H1 (cell line): ENCODE results near the gene NR3C1.

Experiments used
- EP300 ChIP-seq, 2 experiments: IDR thresholded peaks; 1 replicate in 1 of 2; 2 replicates in 1 of 2; pipeline ENCODE4 v1.6.1; 2011 to 2012; ENCODE audit warnings: low read depth in 2 of 2, low read length in 2 of 2, mild to moderate bottlenecking in 2 of 2, borderline replicate concordance in 1 of 2, inconsistent platforms in 1 of 2, moderate library complexity in 1 of 2
- GABPA ChIP-seq: IDR thresholded peaks from 2 replicates; pipeline ENCODE4 v1.6.1; 2011; ENCODE audit warnings: mild to moderate bottlenecking, low read length, moderate library complexity, borderline replicate concordance; ENCODE audit not compliant: insufficient read depth
- KDM1A ChIP-seq: fragments of 200-600, 300-600 bp; sonication (generic); IDR thresholded peaks from 2 replicates; pipeline ENCODE4 v1.7.1; 2016; ENCODE audit warnings: mild to moderate bottlenecking, low read length, borderline replicate concordance
- ZNF274 ChIP-seq: IDR thresholded peaks from 2 replicates; pipeline ENCODE4 v1.7.0; 2012; ENCODE audit warnings: low read length, borderline replicate concordance; ENCODE audit errors: extremely low read depth
- TF ChIP-seq, protein P1 (sequence below): IDR thresholded peaks from 2 replicates; pipeline ENCODE4 v1.6.1; 2011; ENCODE audit warnings: low read length, improper control_type of control experiment
- TF ChIP-seq, protein P2 (sequence below), 3 experiments: IDR thresholded peaks; 1 replicate in 2 of 3; 2 replicates in 1 of 3; pipeline versions ENCODE4 v1.5.1 to v1.6.1; 2011; ENCODE audit warnings: low read length in 3 of 3, mild to moderate bottlenecking in 3 of 3, inconsistent platforms in 2 of 3, low read depth in 1 of 3, moderate library complexity in 1 of 3; ENCODE audit not compliant: insufficient read depth in 1 of 3; ENCODE audit errors: control extremely low read depth in 1 of 3

DNA sequence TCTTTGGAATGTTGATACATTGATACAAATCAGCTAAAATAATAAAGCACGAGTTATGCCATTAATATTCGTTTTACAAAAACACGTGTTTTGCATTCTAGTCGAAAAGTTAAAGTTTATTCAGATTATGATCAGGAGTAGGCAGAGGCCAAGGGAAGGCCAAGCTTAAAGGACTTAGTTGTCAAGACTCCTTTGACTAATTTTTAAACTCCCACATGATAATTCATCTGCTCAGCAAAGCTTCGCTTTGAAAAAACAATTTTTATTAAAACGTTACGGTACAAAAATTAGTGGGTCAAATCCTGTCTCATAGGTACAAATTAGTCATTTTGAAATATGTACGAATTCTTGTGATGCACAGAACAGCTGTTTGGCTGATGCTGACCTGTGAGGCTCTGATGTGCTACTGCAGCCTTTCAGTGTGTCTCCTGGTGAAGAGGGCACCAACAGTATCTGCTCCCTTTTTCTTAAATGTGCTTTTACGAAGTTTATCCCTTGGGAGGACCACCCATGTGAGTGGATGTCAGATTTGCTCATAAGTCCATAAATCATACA, 23.0 kb upstream of the NR3C1 start:
- TF ChIP-seq GABPA = no peak
- TF ChIP-seq, protein P1, sequence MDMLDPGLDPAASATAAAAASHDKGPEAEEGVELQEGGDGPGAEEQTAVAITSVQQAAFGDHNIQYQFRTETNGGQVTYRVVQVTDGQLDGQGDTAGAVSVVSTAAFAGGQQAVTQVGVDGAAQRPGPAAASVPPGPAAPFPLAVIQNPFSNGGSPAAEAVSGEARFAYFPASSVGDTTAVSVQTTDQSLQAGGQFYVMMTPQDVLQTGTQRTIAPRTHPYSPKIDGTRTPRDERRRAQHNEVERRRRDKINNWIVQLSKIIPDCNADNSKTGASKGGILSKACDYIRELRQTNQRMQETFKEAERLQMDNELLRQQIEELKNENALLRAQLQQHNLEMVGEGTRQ = no peak
- TF ChIP-seq ZNF274 = no peak
- no peak for TF ChIP-seq EP300 (IDR thresholded peaks at IDR 0.05; ENCODE audit: borderline replicate concordance in 1 of 2, low read depth in 2 of 2, low read length in 2 of 2)
- TF ChIP-seq, protein P2, sequence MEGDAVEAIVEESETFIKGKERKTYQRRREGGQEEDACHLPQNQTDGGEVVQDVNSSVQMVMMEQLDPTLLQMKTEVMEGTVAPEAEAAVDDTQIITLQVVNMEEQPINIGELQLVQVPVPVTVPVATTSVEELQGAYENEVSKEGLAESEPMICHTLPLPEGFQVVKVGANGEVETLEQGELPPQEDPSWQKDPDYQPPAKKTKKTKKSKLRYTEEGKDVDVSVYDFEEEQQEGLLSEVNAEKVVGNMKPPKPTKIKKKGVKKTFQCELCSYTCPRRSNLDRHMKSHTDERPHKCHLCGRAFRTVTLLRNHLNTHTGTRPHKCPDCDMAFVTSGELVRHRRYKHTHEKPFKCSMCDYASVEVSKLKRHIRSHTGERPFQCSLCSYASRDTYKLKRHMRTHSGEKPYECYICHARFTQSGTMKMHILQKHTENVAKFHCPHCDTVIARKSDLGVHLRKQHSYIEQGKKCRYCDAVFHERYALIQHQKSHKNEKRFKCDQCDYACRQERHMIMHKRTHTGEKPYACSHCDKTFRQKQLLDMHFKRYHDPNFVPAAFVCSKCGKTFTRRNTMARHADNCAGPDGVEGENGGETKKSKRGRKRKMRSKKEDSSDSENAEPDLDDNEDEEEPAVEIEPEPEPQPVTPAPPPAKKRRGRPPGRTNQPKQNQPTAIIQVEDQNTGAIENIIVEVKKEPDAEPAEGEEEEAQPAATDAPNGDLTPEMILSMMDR (IDR thresholded peaks at IDR 0.05; ENCODE audit: control extremely low read depth in 1 of 3, insufficient read depth in 1 of 3, low read depth in 1 of 3, low read length in 3 of 3) = no peak
- TF ChIP-seq KDM1A = no peak
